CD8-positive, alpha-beta memory T cell (primary cell): ENCODE measurements around the gene ARHGEF11. TPM values are rescaled to one million over a fixed set of nuclear protein-coding genes. Genes with fewer than 3 reads are reported as not detected.

ENCODE experiments used
- CTCF ChIA-PET: fragments of 350-600 bp; sonication (Branson Sonifier 250); formaldehyde crosslinking; loops from one replicate; lab custom pipeline; 2021; ENCODE audit warnings: antibody characterized with exemption; lab: Charles Lee
- POLR2A ChIA-PET: fragments of 350-600 bp; sonication (Branson Sonifier 250); formaldehyde crosslinking; loops from one replicate; lab custom pipeline; 2021; ENCODE audit warnings: antibody characterized with exemption; lab: Charles Lee
- DNase-seq, 5 donors: peaks; one replicate each; pipeline versions ENCODE4 v3.0.0 to v3.0.0-alpha.2; 2020 to 2022; ENCODE audit warnings: mixed read lengths in 1 of 5
- H3K27ac ChIP-seq: one replicate; pipeline ENCODE4 v1.7.0; 2013; ENCODE audit warnings: low read depth, mild to moderate bottlenecking, low read length, moderate library complexity
- H3K27me3 ChIP-seq: 2 replicates; pipeline ENCODE4 v1.7.0; 2013; ENCODE audit warnings: low read length, mild to moderate bottlenecking; ENCODE audit not compliant: insufficient read depth, poor library complexity, severe bottlenecking
- H3K36me3 ChIP-seq: 2 replicates; pipeline ENCODE4 v1.7.0; 2013; ENCODE audit warnings: mild to moderate bottlenecking, low read length, moderate library complexity; ENCODE audit not compliant: insufficient read depth
- H3K4me1 ChIP-seq: 2 replicates; pipeline ENCODE4 v1.7.0; 2013; ENCODE audit warnings: mild to moderate bottlenecking, low read length, moderate library complexity; ENCODE audit not compliant: insufficient read depth
- H3K4me3 ChIP-seq: 2 replicates; pipeline ENCODE4 v1.7.0; 2013; ENCODE audit warnings: mild to moderate bottlenecking, low read length
- H3K9me3 ChIP-seq: 2 replicates; pipeline ENCODE4 v1.7.0; 2013; ENCODE audit warnings: mild to moderate bottlenecking, low read length
- H3K27ac Mint-ChIP-seq, 8 donors: one replicate each; pipeline ENCODE4 v1.8.0; 2020 to 2021; ENCODE audit warnings: mixed read lengths in 8 of 8, mild to moderate bottlenecking in 6 of 8, inconsistent platforms in 3 of 8, moderate library complexity in 3 of 8
- H3K27me3 Mint-ChIP-seq, 2 donors: one replicate each; pipeline ENCODE4 v1.8.0; 2020 to 2021; ENCODE audit warnings: mixed read lengths in 2 of 2, mild to moderate bottlenecking in 1 of 2, moderate library complexity in 1 of 2
- H3K36me3 Mint-ChIP-seq, 3 donors: one replicate each; pipeline ENCODE4 v1.8.0; 2020 to 2021; ENCODE audit warnings: mixed read lengths in 3 of 3, inconsistent platforms in 1 of 3, mild to moderate bottlenecking in 1 of 3
- H3K4me1 Mint-ChIP-seq, 3 donors: one replicate each; pipeline ENCODE4 v1.8.0; 2020 to 2021; ENCODE audit warnings: mixed read lengths in 3 of 3, inconsistent platforms in 1 of 3, mild to moderate bottlenecking in 1 of 3
- H3K4me3 Mint-ChIP-seq, 7 donors: one replicate each; pipeline ENCODE4 v1.8.0; 2020 to 2021; ENCODE audit warnings: mixed read lengths in 7 of 7, mild to moderate bottlenecking in 6 of 7, moderate library complexity in 4 of 7, inconsistent platforms in 2 of 7
- H3K9me3 Mint-ChIP-seq, 5 donors: one replicate each; pipeline ENCODE4 v1.8.0; 2020 to 2022; ENCODE audit warnings: mixed read lengths in 5 of 5, mild to moderate bottlenecking in 3 of 5, moderate library complexity in 2 of 5, inconsistent platforms in 1 of 5
- polyA plus RNA-seq: library from polyadenylated mRNA; unstranded; fragments of 300-500 nt; fragmentation: Illumina TruSeq; gene quantifications from one replicate; pipeline ENCODE4 v1.2.3, GENCODE V29; 2021
- total RNA-seq, 2 experiments: library from RNA; stranded (reverse); gene quantifications; one replicate each; pipeline ENCODE4 v1.2.3, GENCODE V29; 2021

Gene ARHGEF11
- total and polyA plus RNA-seq, 3 experiments from 2014 or later: 2.1 to 4.0 (median 3.0) TPM

- peaks cover 24% of the 10 kb centered on the region for H3K27me3 ChIP-seq
- H3K4me3 ChIP-seq: no peak overlapping the region
- peaks cover 0 to 4% (median 0%) of the 10 kb centered on the region in 5 donors for H3K9me3 Mint-ChIP-seq
- H3K4me3 Mint-ChIP-seq: peak overlapping the region in 4 of 7 donors; percentile 8 to 64 (median 33)
- H3K9me3 ChIP-seq: no peaks in the 10 kb centered on the region
- peaks cover 4% of the 10 kb centered on the region for H3K4me1 ChIP-seq
- no peak for DNase-seq
- POLR2A ChIA-PET: interaction anchor here (0.7 kb wide), 1 partner anchor 329 kb away, joined by 4 read pairs; no protein-coding TSS in a partner anchor
- H3K27ac ChIP-seq: peak overlapping the region; percentile 51
- peaks cover 9 to 16% (median 13%) of the 10 kb centered on the region in 3 donors for H3K4me1 Mint-ChIP-seq
- no peaks in the 10 kb centered on the region for H3K36me3 ChIP-seq
- H3K27me3 Mint-ChIP-seq: peaks cover 40 to 86% of the 10 kb centered on the region in 2 donors
- H3K27ac Mint-ChIP-seq: no peak overlapping the region
- H3K36me3 Mint-ChIP-seq: peaks cover 1 to 3% (median 2%) of the 10 kb centered on the region in 3 donors
- CTCF ChIA-PET: no interaction called here
Measured at GRCh38 chr1:157044326-157044725, 1.2 kb downstream of the ARHGEF11 start.

DNA sequence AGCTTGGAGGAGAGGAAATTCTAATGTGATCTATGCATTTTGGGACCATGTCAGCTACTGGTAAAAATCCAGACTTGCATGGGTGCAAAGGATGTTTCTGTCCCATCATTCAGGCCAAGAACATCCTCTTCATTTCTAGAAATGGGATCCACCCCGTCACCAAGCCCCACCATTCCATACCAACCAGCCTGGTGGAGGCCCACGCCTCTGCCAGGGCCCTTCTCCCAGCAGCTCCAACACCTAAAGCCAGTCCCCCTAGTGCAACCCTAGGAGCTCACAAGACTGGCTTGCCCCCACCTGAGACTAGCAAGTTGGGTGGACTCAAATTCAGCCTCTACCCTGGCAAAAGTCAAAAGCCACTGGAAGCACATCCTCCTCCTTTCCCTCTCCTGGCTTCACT lies 1.9 kb downstream of the ARHGEF11 start:
- H3K27me3 Mint-ChIP-seq: peaks cover 36 to 88% of the 10 kb centered on the region in 2 donors
- H3K9me3 Mint-ChIP-seq: peaks cover 0 to 2% (median 0%) of the 10 kb centered on the region in 5 donors
- CTCF ChIA-PET: no interaction called here
- POLR2A ChIA-PET: no interaction called here
- peaks cover 1 to 3% (median 2%) of the 10 kb centered on the region in 3 donors for H3K36me3 Mint-ChIP-seq
- Histone ChIP-seq H3K36me3 (no peaks in the 10 kb centered on the region), H3K4me1 (peaks cover 4% of the 10 kb centered on the region), H3K27me3 (peaks cover 24% of the 10 kb centered on the region), H3K9me3 (no peaks in the 10 kb centered on the region), H3K4me3 (no peak overlapping the region), H3K27ac (no peak overlapping the region)
- peaks cover 9 to 16% (median 13%) of the 10 kb centered on the region in 3 donors for H3K4me1 Mint-ChIP-seq
- DNase-seq: no peak
- no peak overlapping the region for H3K27ac Mint-ChIP-seq
- H3K4me3 Mint-ChIP-seq: peak overlapping the region in 3 of 7 donors; percentile 5 to 25 (median 9)

DNA sequence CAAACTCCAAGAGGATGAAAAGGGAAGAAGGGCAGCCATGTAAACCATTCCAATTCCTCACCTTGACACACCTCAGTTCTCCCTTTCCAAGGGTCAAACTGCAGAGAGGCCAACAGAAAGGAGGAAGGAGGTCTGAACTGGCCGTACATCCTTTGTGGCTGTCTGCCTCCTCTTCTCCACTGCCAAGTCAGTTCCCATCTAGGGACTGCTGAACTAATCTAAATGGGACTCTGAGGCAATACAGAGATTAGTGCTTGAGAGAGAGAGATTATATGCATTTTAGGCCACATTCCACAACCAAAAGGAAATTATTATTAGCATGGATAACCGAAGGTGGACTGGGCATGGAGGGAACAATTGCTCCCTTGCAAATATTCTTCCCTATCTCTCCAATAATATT lies 2.7 kb downstream of the ARHGEF11 start:
- no peak overlapping the region for H3K4me3 ChIP-seq
- CTCF ChIA-PET: no interaction called here

DNA sequence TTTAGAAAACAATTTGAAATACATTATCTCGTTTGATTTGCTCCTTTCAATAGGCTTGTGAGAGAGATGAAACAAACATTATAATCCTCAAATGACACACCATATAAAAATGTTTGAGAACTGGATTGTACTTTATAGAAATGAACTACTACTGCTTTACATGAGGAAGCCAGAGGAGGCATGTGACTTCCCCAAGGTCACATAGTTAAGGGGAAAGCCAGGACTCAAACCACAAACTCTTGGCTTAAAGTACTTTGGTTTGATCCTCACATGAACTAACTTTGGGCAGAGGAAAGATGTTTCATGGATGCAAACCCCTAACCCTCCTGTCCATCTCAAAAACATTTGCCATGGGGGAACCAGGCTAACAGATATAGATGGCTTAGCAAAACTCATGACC lies 4.7 kb downstream of the ARHGEF11 start:
- ChIA-PET POLR2A (no interaction called here), CTCF (interaction anchor here (1.2 kb wide), 1 partner anchor 49 kb away, joined by 4 read pairs; no protein-coding TSS in a partner anchor)
- H3K4me3 Mint-ChIP-seq: no peak overlapping the region

More for the DNA sequence above, 2.7 kb downstream of the ARHGEF11 start:
- no peaks in the 10 kb centered on the region for H3K9me3 ChIP-seq
- H3K27ac ChIP-seq: no peak overlapping the region
- Mint-ChIP-seq H3K4me3 (no peak overlapping the region), H3K9me3 (peaks cover 0 to 2% (median 0%) of the 10 kb centered on the region in 5 donors), H3K36me3 (peaks cover 1 to 3% (median 2%) of the 10 kb centered on the region in 3 donors), H3K4me1 (peaks cover 9 to 16% (median 13%) of the 10 kb centered on the region in 3 donors), H3K27ac (no peak overlapping the region), H3K27me3 (peaks cover 31 to 85% of the 10 kb centered on the region in 2 donors)
- H3K36me3 ChIP-seq: no peaks in the 10 kb centered on the region
- DNase-seq: no peak
- POLR2A ChIA-PET: no interaction called here
- H3K27me3 ChIP-seq: peaks cover 20% of the 10 kb centered on the region
- peaks cover 4% of the 10 kb centered on the region for H3K4me1 ChIP-seq

GRCh38 chr1:157035121-157035520 lies 10.4 kb downstream of the ARHGEF11 start:
- H3K4me1 ChIP-seq: no peaks in the 10 kb centered on the region
- CTCF ChIA-PET: no interaction called here

More for the DNA sequence above, 4.7 kb downstream of the ARHGEF11 start:
- H3K27ac Mint-ChIP-seq: no peak overlapping the region
- peaks cover 17 to 76% of the 10 kb centered on the region in 2 donors for H3K27me3 Mint-ChIP-seq
- Histone ChIP-seq H3K4me3 (no peak overlapping the region), H3K27me3 (peaks cover 9% of the 10 kb centered on the region), H3K4me1 (no peaks in the 10 kb centered on the region), H3K9me3 (no peaks in the 10 kb centered on the region), H3K36me3 (no peaks in the 10 kb centered on the region), H3K27ac (no peak overlapping the region)
- H3K4me1 Mint-ChIP-seq: peaks cover 3 to 5% (median 5%) of the 10 kb centered on the region in 3 donors
- H3K9me3 Mint-ChIP-seq: no peaks in the 10 kb centered on the region
- no peaks in the 10 kb centered on the region for H3K36me3 Mint-ChIP-seq
- no peak for DNase-seq

GRCh38 chr1:157034137-157034800 lies 11.3 kb downstream of the ARHGEF11 start:
- no peaks in the 10 kb centered on the region for H3K4me1 ChIP-seq
- ChIA-PET POLR2A (no interaction called here), CTCF (no interaction called here)
- no peak overlapping the region for H3K4me3 ChIP-seq
- no peaks in the 10 kb centered on the region for H3K4me1 Mint-ChIP-seq
- H3K27me3 ChIP-seq: no peaks in the 10 kb centered on the region
- DNase-seq: no peak
- H3K27ac ChIP-seq: no peak overlapping the region
- no peaks in the 10 kb centered on the region for H3K36me3 ChIP-seq
- no peak overlapping the region for H3K27ac Mint-ChIP-seq
- H3K36me3 Mint-ChIP-seq: no peaks in the 10 kb centered on the region
- no peaks in the 10 kb centered on the region for H3K9me3 Mint-ChIP-seq
- no peak overlapping the region for H3K4me3 Mint-ChIP-seq
- no peaks in the 10 kb centered on the region for H3K9me3 ChIP-seq
- H3K27me3 Mint-ChIP-seq: peaks cover 11 to 50% of the 10 kb centered on the region in 2 donors

More at GRCh38 chr1:157035121-157035520, 10.4 kb downstream of the ARHGEF11 start:
- Mint-ChIP-seq H3K9me3 (no peaks in the 10 kb centered on the region), H3K4me3 (no peak overlapping the region), H3K4me1 (no peaks in the 10 kb centered on the region), H3K36me3 (no peaks in the 10 kb centered on the region), H3K27ac (no peak overlapping the region), H3K27me3 (peaks cover 13 to 56% of the 10 kb centered on the region in 2 donors)
- H3K4me3 ChIP-seq: no peak overlapping the region
- no peaks in the 10 kb centered on the region for H3K27me3 ChIP-seq
- no peak overlapping the region for H3K27ac ChIP-seq
- no peaks in the 10 kb centered on the region for H3K36me3 ChIP-seq
- no peak for DNase-seq
- H3K9me3 ChIP-seq: no peaks in the 10 kb centered on the region
- POLR2A ChIA-PET: no interaction called here

GRCh38 chr1:157033357-157033876 lies 12.1 kb downstream of the ARHGEF11 start:
- H3K36me3 ChIP-seq: no peaks in the 10 kb centered on the region
- H3K36me3 Mint-ChIP-seq: no peaks in the 10 kb centered on the region
- no peak overlapping the region for H3K4me3 Mint-ChIP-seq
- H3K4me1 Mint-ChIP-seq: no peaks in the 10 kb centered on the region
- no peak for DNase-seq
- ChIA-PET CTCF (no interaction called here), POLR2A (no interaction called here)
- H3K4me3 ChIP-seq: no peak overlapping the region
- H3K27ac Mint-ChIP-seq: no peak overlapping the region
- no peaks in the 10 kb centered on the region for H3K27me3 ChIP-seq
- no peaks in the 10 kb centered on the region for H3K9me3 Mint-ChIP-seq
- H3K4me1 ChIP-seq: no peaks in the 10 kb centered on the region
- peaks cover 10 to 45% of the 10 kb centered on the region in 2 donors for H3K27me3 Mint-ChIP-seq
- H3K27ac ChIP-seq: no peak overlapping the region
- no peaks in the 10 kb centered on the region for H3K9me3 ChIP-seq

DNA sequence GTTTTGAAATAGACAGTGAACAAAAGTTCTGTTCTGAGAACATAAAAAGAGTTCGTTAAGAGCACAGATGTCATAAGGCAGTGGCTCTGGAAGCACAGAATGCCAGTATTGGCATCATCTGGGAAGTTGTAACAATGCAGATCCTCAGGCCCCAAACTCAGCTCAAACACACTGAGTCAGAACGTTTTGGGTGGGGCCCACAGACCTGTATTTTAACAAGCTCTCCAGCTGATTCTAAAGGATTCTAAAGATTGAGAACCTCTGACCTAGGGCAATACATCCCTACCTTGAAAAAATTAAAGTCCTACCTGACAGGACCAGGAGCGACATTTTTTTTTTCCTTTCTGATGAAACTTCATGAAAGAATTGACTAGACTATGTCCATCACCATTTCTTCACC lies 13.2 kb downstream of the ARHGEF11 start:
- Histone ChIP-seq H3K36me3 (no peaks in the 10 kb centered on the region), H3K9me3 (no peaks in the 10 kb centered on the region), H3K4me1 (no peaks in the 10 kb centered on the region), H3K27me3 (no peaks in the 10 kb centered on the region), H3K27ac (no peak overlapping the region), H3K4me3 (no peak overlapping the region)
- peaks cover 10 to 47% of the 10 kb centered on the region in 2 donors for H3K27me3 Mint-ChIP-seq
- ChIA-PET CTCF (no interaction called here), POLR2A (no interaction called here)
- DNase-seq: no peak
- H3K4me1 Mint-ChIP-seq: no peaks in the 10 kb centered on the region
- no peaks in the 10 kb centered on the region for H3K36me3 Mint-ChIP-seq
- H3K27ac Mint-ChIP-seq: no peak overlapping the region
- no peak overlapping the region for H3K4me3 Mint-ChIP-seq
- no peaks in the 10 kb centered on the region for H3K9me3 Mint-ChIP-seq
